Measurements from ENCODE around the gene FAM131A. TPM values are rescaled to one million over a fixed set of nuclear protein-coding genes. Genes with fewer than 3 reads are reported as not detected.

Gene FAM131A
- total RNA-seq, 2 experiments from 2014 or later: 3.1 to 4.5 TPM

DNA sequence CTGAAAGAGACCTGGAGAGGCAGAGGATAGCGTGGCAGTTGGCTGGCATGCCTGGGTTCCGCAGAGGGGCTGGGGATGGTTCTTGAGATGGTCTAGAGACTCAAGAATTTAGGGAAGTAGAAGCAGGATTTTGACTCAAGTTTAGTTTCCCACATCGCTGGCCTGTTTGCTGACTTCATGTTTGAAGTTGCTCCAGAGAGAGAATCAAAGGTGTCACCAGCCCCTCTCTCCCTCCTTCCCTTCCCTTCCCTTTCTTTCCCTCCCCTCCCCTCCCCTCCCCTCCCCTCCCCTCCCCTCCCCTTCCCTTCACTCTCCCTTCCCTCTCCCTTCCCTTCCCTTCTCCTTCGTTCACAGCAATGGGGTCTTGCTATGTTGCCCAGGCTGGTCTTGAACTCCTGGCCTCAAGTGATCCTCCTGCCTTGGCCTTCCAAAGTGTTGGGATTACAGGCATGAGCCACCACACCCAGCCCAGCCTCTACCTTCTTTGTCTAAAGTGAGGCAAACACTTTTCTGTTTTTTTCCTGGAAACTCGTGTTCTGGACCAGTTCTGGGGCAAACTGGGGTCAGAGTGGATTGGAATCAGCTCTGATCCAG is 52.6 kb downstream of the FAM131A start:
- Mint-ChIP-seq H3K4me3 (no peak overlapping the region), H3K4me1 (no peaks in the 10 kb centered on the region), H3K36me3 (no peaks in the 10 kb centered on the region), H3K9me3 (ENCODE audit: low read depth) (no peaks in the 10 kb centered on the region), H3K27ac (no peak overlapping the region), H3K27me3 (peaks cover 16% of the 10 kb centered on the region)
- DNase-seq (no peak), ATAC-seq (no peak)
- CTCF ChIA-PET: interaction anchor here (1.4 kb wide), 1 partner anchor 18 kb away, joined by 4 read pairs; no protein-coding TSS in a partner anchor

DNA sequence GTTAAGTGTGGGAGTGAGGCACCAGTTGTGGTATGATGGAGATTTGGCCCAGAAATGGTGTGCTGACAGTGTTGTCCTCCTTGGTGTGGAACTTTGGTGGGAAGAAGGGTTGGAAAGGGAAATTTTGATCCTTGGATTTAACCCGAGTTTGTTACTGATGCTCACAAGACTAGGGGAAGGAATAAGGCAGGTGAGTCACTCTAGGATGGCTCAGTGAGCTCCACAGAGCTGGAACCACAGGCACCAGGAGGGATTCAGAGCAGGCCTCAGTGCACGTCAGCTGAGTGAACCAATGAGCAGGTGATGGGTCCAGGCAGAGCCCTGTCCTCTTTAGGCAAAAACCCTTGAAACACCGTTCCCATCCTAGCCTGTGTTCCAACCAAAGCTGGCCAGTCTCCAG is 53.9 kb downstream of the FAM131A start:
- H3K9me3 Mint-ChIP-seq (ENCODE audit: low read depth): no peaks in the 10 kb centered on the region
- CTCF ChIA-PET: interaction anchor here (1.2 kb wide), 1 partner anchor 20 kb away, joined by 4 read pairs; no protein-coding TSS in a partner anchor
- no peaks in the 10 kb centered on the region for H3K36me3 Mint-ChIP-seq
- DNase-seq: no peak
- no peak for ATAC-seq
- no peak overlapping the region for H3K27ac Mint-ChIP-seq
- H3K4me3 Mint-ChIP-seq: no peak overlapping the region
- H3K4me1 Mint-ChIP-seq: no peaks in the 10 kb centered on the region
- H3K27me3 Mint-ChIP-seq: peaks cover 21% of the 10 kb centered on the region

GRCh38 chr3:184395320-184395660 is 57.9 kb downstream of the FAM131A start:
- Mint-ChIP-seq H3K9me3 (ENCODE audit: low read depth) (no peaks in the 10 kb centered on the region), H3K27me3 (peaks cover 26% of the 10 kb centered on the region), H3K36me3 (no peaks in the 10 kb centered on the region), H3K4me1 (no peaks in the 10 kb centered on the region), H3K27ac (no peak overlapping the region), H3K4me3 (no peak overlapping the region)
- ATAC-seq (no peak), DNase-seq (no peak)
- CTCF ChIA-PET: interaction anchor here (2.1 kb wide), 1 partner anchor 23 kb away, joined by 6 read pairs; no protein-coding TSS in a partner anchor

Other genes starting within 250 kb of the FAM131A start
- gene HTR3E, start 240.5 kb upstream of the FAM131A start, total RNA-seq: not detected
- gene EIF2B5, start 202.2 kb upstream of the FAM131A start, total RNA-seq: 10 to 100 TPM; 52.2 to 61.6 TPM
- gene DVL3, start 182.2 kb upstream of the FAM131A start, total RNA-seq: 10 to 100 TPM; 42.6 to 44.2 TPM
- 100 to 1,000 TPM; 218 to 230 TPM for gene AP2M1, start 162.7 kb upstream of the FAM131A start, total RNA-seq
- 10 to 100 TPM; 57.6 to 60.2 TPM for gene ABCF3, start 151.4 kb upstream of the FAM131A start, total RNA-seq
- not detected for gene VWA5B2, start 108.0 kb upstream of the FAM131A start, total RNA-seq
- 10 to 100 TPM; 38.7 to 48.2 TPM for gene ALG3, start 88.6 kb upstream of the FAM131A start, total RNA-seq
- 1 to 10 TPM; 4.1 to 6.7 TPM for gene EEF1AKMT4, start 87.9 kb upstream of the FAM131A start, total RNA-seq
- gene CAMK2N2, start 76.0 kb upstream of the FAM131A start, total RNA-seq: under 1 TPM; 0.20 to 0.37 TPM
- not detected for gene ECE2, start 61.6 kb upstream of the FAM131A start, total RNA-seq
- gene PSMD2, start 38.4 kb upstream of the FAM131A start, total RNA-seq: 100 to 1,000 TPM; 193 to 258 TPM
- 100 to 1,000 TPM; 348 to 471 TPM for gene EIF4G1, start 23.0 kb upstream of the FAM131A start, total RNA-seq
- 1 to 10 TPM; 3.4 to 4.1 TPM for gene CLCN2, start 24.0 kb downstream of the FAM131A start, total RNA-seq
- 100 to 1,000 TPM in 1 of 2 experiments, 10 to 100 TPM in 1; 84.3 to 104 TPM for gene POLR2H, start 24.1 kb downstream of the FAM131A start, total RNA-seq
- not detected for gene THPO, start 40.6 kb downstream of the FAM131A start, total RNA-seq
- not detected for gene CHRD, start 42.5 kb downstream of the FAM131A start, total RNA-seq
- gene EPHB3, start 224.2 kb downstream of the FAM131A start, total RNA-seq: not detected